Melanocyte of skin (primary cell): ENCODE measurements around the gene PRAME. TPM values are rescaled to one million over a fixed set of nuclear protein-coding genes. Genes with fewer than 3 reads are reported as not detected.

Experiments
- small RNA-seq, 2 donors: library from RNA; depleted of rRNA; stranded (forward); fragments of <200 nt; gene quantifications; one replicate each; pipeline ENCODE3, GENCODE V24; 2012
- total RNA-seq, 2 donors: library from RNA; depleted of rRNA; stranded (reverse); fragments of >200 nt; gene quantifications; 2 replicates each; pipeline ENCODE4 v1.2.3, GENCODE V29; 2012

Gene PRAME, protein sequence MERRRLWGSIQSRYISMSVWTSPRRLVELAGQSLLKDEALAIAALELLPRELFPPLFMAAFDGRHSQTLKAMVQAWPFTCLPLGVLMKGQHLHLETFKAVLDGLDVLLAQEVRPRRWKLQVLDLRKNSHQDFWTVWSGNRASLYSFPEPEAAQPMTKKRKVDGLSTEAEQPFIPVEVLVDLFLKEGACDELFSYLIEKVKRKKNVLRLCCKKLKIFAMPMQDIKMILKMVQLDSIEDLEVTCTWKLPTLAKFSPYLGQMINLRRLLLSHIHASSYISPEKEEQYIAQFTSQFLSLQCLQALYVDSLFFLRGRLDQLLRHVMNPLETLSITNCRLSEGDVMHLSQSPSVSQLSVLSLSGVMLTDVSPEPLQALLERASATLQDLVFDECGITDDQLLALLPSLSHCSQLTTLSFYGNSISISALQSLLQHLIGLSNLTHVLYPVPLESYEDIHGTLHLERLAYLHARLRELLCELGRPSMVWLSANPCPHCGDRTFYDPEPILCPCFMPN
- total RNA-seq = under 1 TPM in 1 of 2 donors, not detected in 1; 0.34 TPM

DNA sequence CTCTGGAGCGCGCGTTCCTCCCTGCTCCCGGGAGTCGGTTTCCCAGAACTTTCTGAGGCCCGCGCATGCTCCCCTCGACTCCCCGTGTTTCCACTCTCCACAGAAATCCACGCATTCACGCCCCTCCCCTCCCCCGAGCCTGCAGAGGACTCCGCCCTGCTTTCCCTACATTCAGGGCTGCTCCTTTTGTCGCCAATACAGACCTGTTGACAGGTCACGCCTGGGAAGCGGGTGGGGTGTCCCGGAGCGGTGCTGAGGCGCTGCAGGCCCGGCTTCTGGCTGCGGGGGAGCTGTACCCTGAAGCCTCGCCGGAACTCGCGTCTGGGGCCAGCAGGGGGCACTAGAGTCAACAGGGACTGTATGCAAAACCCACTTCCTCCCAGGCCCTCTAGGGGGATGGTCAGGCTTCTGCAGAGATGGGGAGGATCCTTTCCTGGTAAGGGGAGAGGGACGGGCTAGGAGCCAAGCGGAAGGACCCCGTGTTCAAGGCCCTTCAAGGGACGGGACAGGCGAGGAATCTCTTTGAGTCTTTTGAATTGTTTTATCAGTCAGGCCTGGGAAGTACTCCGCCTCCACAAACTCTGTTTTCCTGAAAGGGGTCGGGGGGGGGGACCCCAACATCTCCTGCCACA lies at the start of gene PRAME:
Gene PRAME, minus strand, starts transcription at position 294 of the 632 bp plus-strand sequence. CDS start 2,433 bp downstream, outside the sequence.

DNA sequence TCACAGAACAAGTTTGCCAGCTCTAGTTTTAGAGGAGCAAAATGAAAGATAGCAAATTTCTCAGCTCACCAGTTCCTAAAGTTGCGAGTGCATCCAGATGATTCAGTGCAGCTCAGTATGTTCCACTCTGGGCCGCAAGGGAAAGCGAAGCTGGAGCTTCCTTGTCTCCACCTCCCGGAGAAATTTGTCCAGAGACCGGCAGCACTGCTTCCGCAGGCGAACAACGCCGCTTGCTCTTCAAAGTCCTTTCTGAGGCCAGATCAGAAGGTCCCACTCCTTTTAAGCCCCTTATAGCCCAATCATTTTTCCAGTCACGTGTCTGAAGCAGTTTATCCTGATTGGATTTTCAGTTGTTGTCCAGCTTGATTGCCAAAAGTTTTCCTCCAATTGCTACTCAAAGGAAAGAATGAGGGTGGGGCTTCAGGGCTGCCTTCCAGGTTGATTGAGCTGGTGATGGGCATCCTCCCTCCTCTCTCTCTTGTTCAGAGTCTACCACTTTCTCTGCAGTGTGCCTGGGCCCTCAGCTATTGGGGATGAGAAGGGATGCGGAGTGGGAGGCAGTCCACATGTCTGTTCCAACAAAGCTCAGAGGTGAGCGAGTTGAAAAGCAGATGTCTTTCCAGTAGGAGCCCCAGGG lies 38.9 kb downstream of the PRAME start, which contains the start of gene ZNF280A:
Gene ZNF280A, minus strand, starts transcription at position 251 of the 637 bp plus-strand sequence. CDS start 4,640 bp downstream, outside the sequence.

DNA sequence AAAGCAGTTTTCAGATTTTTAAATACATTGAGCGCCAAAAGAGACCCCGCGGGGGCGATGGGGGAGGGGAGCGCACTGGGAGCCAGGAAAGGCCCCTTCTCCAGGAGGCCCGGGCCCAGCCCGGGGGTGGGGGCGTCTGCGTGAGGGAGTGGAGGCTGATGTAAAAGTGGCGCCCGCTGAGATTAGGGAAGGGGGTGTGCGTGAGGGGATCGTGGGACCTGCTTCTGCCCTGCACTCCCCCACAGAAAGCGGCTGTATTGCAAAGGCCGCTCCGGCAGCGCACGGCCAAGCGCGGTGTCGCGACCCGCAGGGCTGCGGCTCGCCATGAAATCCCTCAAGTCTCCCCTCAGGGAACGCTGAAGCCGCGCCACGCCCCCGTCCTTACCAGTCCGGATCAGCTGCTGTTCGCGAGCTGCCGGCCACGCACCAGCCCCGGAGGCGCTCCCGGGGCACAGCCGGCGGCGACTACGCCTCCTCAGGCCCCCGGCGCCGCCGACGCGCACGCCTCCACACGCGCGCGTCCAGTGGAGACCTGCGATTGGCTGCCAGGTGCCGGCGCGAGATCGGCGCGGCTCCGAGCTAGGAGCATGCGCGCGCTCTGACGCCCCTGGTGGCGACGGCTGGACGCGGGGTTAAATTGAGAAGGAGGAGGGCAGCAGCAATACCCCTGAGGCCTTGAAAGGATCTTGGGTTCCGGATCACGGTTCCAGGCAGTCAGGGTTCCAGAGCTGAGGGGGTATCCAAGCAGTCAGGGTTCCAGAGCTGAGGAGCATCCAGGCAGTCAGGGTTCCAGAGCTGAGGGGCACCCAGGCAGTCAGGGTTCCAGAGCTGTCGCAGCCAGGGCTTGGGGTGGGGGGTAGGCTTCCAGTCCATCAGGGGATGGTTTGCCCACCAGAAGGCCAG lies 50.5 kb downstream of the PRAME start, which contains the start of gene ZNF280B:
Gene ZNF280B, minus strand, starts transcription at position 469 of the 903 bp plus-strand sequence. CDS start 19,344 bp downstream, outside the sequence.

Small RNA genes lying within 50 kb of the gene (small RNA-seq; reads per million reads assigned to genes)
- gene IGLV2-34 = 0 reads per million in 2 donors

Other genes with a start within 250 kb of the PRAME start
- gene ZNF280B, start 50.5 kb downstream of the PRAME start, total RNA-seq = 1 to 10 TPM; 8.3 TPM
- 1 to 10 TPM in 1 of 2 donors, under 1 TPM in 1; 0.33 to 2.1 TPM for gene ZNF280A, start 39.0 kb downstream of the PRAME start, total RNA-seq
- not detected for gene GGTLC2, start 85.3 kb upstream of the PRAME start, total RNA-seq